Stimulated activated CD8-positive, alpha-beta memory T cell treated with anti-CD3 and anti-CD28 coated beads, Interleukin-15, amount 100 ng/mL, for 1 hour (primary cell): ENCODE measurements around the gene MUC16.
"Not testable (repeated sequence)": the region's sequence is repeated elsewhere in the genome, so short reads cannot be mapped to it uniquely, and the experiment has no call there.

ENCODE experiments used
- DNase-seq: peaks from one replicate; pipeline ENCODE4 v3.0.0-alpha.2; 2020; ENCODE audit warnings: low read depth

Gene MUC16

GRCh38 chr19:9009935-9010651, at the start of gene MUC16:
TSS of gene MUC16 (minus strand) at chr19:9010409.
- DNase-seq, result no peak

- no peak for DNase-seq
Observed at GRCh38 chr19:9058905-9059667, 48.9 kb upstream of the MUC16 start.

GRCh38 chr19:9057505-9058258, 47.5 kb upstream of the MUC16 start:
- DNase-seq, result no peak

GRCh38 chr19:9056131-9056530, 45.9 kb upstream of the MUC16 start:
- DNase-seq, result not testable (repeated sequence)

GRCh38 chr19:9054765-9055164, 44.6 kb upstream of the MUC16 start:
- DNase-seq, result no peak

- DNase-seq, result no peak
Observed at GRCh38 chr19:9054207-9054606, 44.0 kb upstream of the MUC16 start.

GRCh38 chr19:9053674-9054073, 43.5 kb upstream of the MUC16 start:
- not testable (repeated sequence) for DNase-seq

- no peak for DNase-seq
Observed at GRCh38 chr19:9052894-9053293, 42.7 kb upstream of the MUC16 start.

GRCh38 chr19:9046694-9047093, 36.5 kb upstream of the MUC16 start:
- DNase-seq, result no peak

GRCh38 chr19:9044449-9044848, 34.2 kb upstream of the MUC16 start:
- no peak for DNase-seq

GRCh38 chr19:9043524-9043923, 33.3 kb upstream of the MUC16 start:
- no peak for DNase-seq

GRCh38 chr19:9041023-9041422, 30.8 kb upstream of the MUC16 start:
- no peak for DNase-seq

- no peak for DNase-seq
Observed at GRCh38 chr19:9040131-9040530, 29.9 kb upstream of the MUC16 start.

- no peak for DNase-seq
Observed at GRCh38 chr19:9039728-9040127, 29.5 kb upstream of the MUC16 start.

GRCh38 chr19:9037400-9038062, 27.3 kb upstream of the MUC16 start:
- DNase-seq, result no peak

- no peak for DNase-seq
Observed at GRCh38 chr19:9032136-9032631, 22.0 kb upstream of the MUC16 start.

- no peak for DNase-seq
Observed at GRCh38 chr19:9018163-9018875, 8.1 kb upstream of the MUC16 start.

GRCh38 chr19:9014803-9015202, 4.6 kb upstream of the MUC16 start:
- DNase-seq, result no peak

GRCh38 chr19:9013988-9014387, 3.8 kb upstream of the MUC16 start:
- DNase-seq, result no peak

GRCh38 chr19:9011875-9012274, 1.7 kb upstream of the MUC16 start:
- DNase-seq, result no peak

GRCh38 chr19:9010693-9011092, 484 bp upstream of the MUC16 start:
- DNase-seq, result no peak
